Mesenchymal stem cell (in vitro differentiated cells and primary cell): Measurements from ENCODE around the gene CPZ.

ENCODE experiments used
- DNase-seq: peaks from one replicate; pipeline ENCODE4 v3.0.0-alpha.2; 2013
- H2AFZ ChIP-seq: one replicate; pipeline ENCODE4 v1.6.1; 2013; ENCODE audit warnings: low read depth, mild to moderate bottlenecking, control low read depth, inconsistent platforms, low read length, moderate library complexity
- H2AK5ac ChIP-seq: 2 replicates; pipeline ENCODE4 v1.6.1; 2013; ENCODE audit warnings: low read length, moderate library complexity, mild to moderate bottlenecking, inconsistent platforms; ENCODE audit not compliant: severe bottlenecking
- H2BK120ac ChIP-seq: one replicate; pipeline ENCODE4 v1.6.1; 2013; ENCODE audit warnings: low read depth, mild to moderate bottlenecking, inconsistent platforms, low read length, moderate library complexity
- H2BK12ac ChIP-seq, 2 experiments: one replicate each; pipeline ENCODE4 v1.6.1; 2013; ENCODE audit warnings: inconsistent platforms in 2 of 2, low read length in 2 of 2, mild to moderate bottlenecking in 2 of 2, moderate library complexity in 2 of 2, control low read depth in 1 of 2
- H2BK15ac ChIP-seq: one replicate; pipeline ENCODE4 v1.6.1; 2013; ENCODE audit warnings: mild to moderate bottlenecking, low read depth, inconsistent platforms; ENCODE audit not compliant: poor library complexity, severe bottlenecking
- H2BK5ac ChIP-seq: 2 replicates; pipeline ENCODE4 v1.6.1; 2013; ENCODE audit warnings: low read depth, mild to moderate bottlenecking, low read length, control low read depth, inconsistent platforms; ENCODE audit not compliant: poor library complexity, severe bottlenecking
- H3K14ac ChIP-seq, 2 experiments: one replicate each; pipeline ENCODE4 v1.6.1; 2013; ENCODE audit warnings: inconsistent platforms in 2 of 2, low read length in 2 of 2, control low read depth in 1 of 2, mild to moderate bottlenecking in 1 of 2, moderate library complexity in 1 of 2
- H3K18ac ChIP-seq, 2 experiments: one replicate each; pipeline ENCODE4 v1.6.1; 2013; ENCODE audit warnings: inconsistent platforms in 2 of 2, low read length in 2 of 2, control low read depth in 1 of 2, low read depth in 1 of 2, mild to moderate bottlenecking in 1 of 2
- H3K23ac ChIP-seq, 2 experiments: one replicate each; pipeline ENCODE4 v1.6.1; 2013; ENCODE audit warnings: inconsistent platforms in 2 of 2, low read length in 2 of 2, mild to moderate bottlenecking in 2 of 2, moderate library complexity in 2 of 2, control low read depth in 1 of 2
- H3K27ac ChIP-seq: 2 replicates; pipeline ENCODE4 v1.5.1; 2013; ENCODE audit warnings: mild to moderate bottlenecking, moderate library complexity, low read length, control low read depth, inconsistent platforms; ENCODE audit not compliant: poor library complexity, severe bottlenecking
- H3K27me3 ChIP-seq, 2 experiments: 2 replicates each; pipeline versions ENCODE4 v1.6.1 to v1.7.0; 2013; ENCODE audit warnings: low read length in 2 of 2, mild to moderate bottlenecking in 2 of 2, moderate library complexity in 2 of 2, control low read depth in 1 of 2, inconsistent platforms in 1 of 2; ENCODE audit not compliant: control insufficient read depth in 1 of 2, insufficient read depth in 1 of 2
- H3K36me3 ChIP-seq, 2 experiments: 2 replicates each; pipeline versions ENCODE4 v1.6.1 to v1.7.0; 2013; ENCODE audit warnings: low read length in 2 of 2, control low read depth in 1 of 2, inconsistent platforms in 1 of 2, low read depth in 1 of 2, mild to moderate bottlenecking in 1 of 2; ENCODE audit not compliant: insufficient read depth in 2 of 2, control insufficient read depth in 1 of 2
- H3K4ac ChIP-seq, 2 experiments: one replicate each; pipeline ENCODE4 v1.6.1; 2013; ENCODE audit warnings: inconsistent platforms in 2 of 2, low read length in 2 of 2, mild to moderate bottlenecking in 2 of 2, moderate library complexity in 2 of 2, control low read depth in 1 of 2, low read depth in 1 of 2
- H3K4me1 ChIP-seq: 2 replicates; pipeline ENCODE4 v1.6.1; 2013; ENCODE audit warnings: low read depth, low read length, control low read depth; ENCODE audit not compliant: control insufficient read depth, insufficient read depth
- H3K4me2 ChIP-seq: 2 replicates; pipeline ENCODE4 v1.6.1; 2013; ENCODE audit warnings: low read length, mild to moderate bottlenecking, inconsistent platforms; ENCODE audit not compliant: poor library complexity, severe bottlenecking
- H3K4me3 ChIP-seq, 2 experiments: 2 replicates each; pipeline versions ENCODE4 v1.5.1 to v1.7.0; 2013; ENCODE audit warnings: low read length in 2 of 2, mild to moderate bottlenecking in 2 of 2, control low read depth in 1 of 2, low read depth in 1 of 2; ENCODE audit not compliant: insufficient read depth in 1 of 2
- H3K79me1 ChIP-seq: replicated peaks from 2 replicates; pipeline ENCODE4 v1.6.1; 2013; ENCODE audit warnings: mild to moderate bottlenecking, control low read depth, low read length, inconsistent platforms; ENCODE audit not compliant: poor library complexity, severe bottlenecking
- H3K9ac ChIP-seq: 2 replicates; pipeline ENCODE4 v1.7.0; 2013; ENCODE audit warnings: mild to moderate bottlenecking, low read length, moderate library complexity
- H3K9me3 ChIP-seq: 2 replicates; pipeline ENCODE4 v1.7.0; 2013; ENCODE audit warnings: mild to moderate bottlenecking, low read length; ENCODE audit not compliant: control insufficient read depth
- H4K8ac ChIP-seq: one replicate; pipeline ENCODE4 v1.6.1; 2013; ENCODE audit warnings: inconsistent platforms, mild to moderate bottlenecking, low read length, moderate library complexity
- H4K91ac ChIP-seq: one replicate; pipeline ENCODE4 v1.6.1; 2013; ENCODE audit warnings: mild to moderate bottlenecking, low read length, inconsistent platforms
- WGBS: methylation state at CpG from one replicate; pipeline ENCODE4 v1.1.7; 2013; ENCODE audit warnings: mixed read lengths; 5-methylcytosine and 5-hydroxymethylcytosine counted together

Gene CPZ

GRCh38 chr4:8648296-8648695, 55.7 kb downstream of the CPZ start:
- DNase-seq = no peak
- Histone ChIP-seq H3K9me3 (no peaks in the 10 kb centered on the region), H3K4me3 (no peak overlapping the region), H4K8ac (no peak overlapping the region), H3K4me1 (no peaks in the 10 kb centered on the region), H2BK5ac (no peak overlapping the region), H3K18ac (no peak overlapping the region), H2BK15ac (no peak overlapping the region), H3K79me1 (no peaks in the 10 kb centered on the region), H3K9ac (no peak overlapping the region), H3K4ac (no peak overlapping the region), H3K14ac (no peak overlapping the region), H3K4me2 (no peak overlapping the region), H3K27me3 (peaks cover 0 to 74% of the 10 kb centered on the region in 2 experiments), H3K36me3 (no peaks in the 10 kb centered on the region), H2AFZ (no peak overlapping the region), H3K27ac (no peak overlapping the region), H2BK12ac (no peak overlapping the region), H4K91ac (no peak overlapping the region), H3K23ac (no peak overlapping the region), H2BK120ac (no peak overlapping the region), H2AK5ac (no peak overlapping the region)
- 80% methylated on average over 6 of the region's 6 CpGs for WGBS

DNA sequence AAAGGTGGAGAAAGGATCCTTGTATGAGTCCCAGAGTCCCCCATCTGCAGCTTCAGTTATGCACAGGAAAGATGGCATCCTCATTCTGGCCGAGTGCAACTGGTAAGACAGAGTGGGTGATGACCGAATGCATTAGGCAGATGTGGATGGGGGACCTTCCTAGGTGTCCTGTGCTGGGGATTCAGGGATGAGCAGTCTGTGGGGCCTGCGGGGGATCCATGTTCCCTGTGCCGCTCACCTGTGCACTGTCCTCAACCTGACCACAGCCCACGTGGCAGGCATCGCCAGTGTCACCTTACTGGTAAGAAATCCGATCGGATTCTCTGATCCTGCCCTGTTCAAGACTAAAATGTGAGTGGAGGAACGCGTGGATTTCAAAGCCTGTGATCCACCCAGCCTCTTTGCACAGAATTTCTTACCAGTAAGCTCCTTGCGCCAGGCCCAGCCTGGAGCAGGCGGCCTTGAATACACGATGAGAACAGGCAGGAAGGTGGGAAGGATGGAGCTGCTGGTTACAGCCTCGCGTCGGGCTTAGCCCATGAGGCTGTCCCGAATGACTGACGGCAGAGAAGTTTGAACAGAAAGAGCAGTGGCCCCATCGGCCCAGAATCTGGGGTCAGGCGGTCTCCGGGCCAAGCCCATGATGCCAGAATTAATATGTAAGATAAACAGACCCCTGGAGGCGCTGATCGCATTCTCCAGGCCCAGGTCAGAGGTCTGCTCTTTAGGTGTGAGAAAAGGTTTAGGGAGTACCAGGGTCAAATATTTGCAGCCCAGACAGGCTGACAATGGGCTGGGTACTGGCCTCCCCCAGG, 56.5 kb downstream of the CPZ start:
- DNase-seq = no peak
- H2AFZ ChIP-seq = no peak overlapping the region
- no peak overlapping the region for H3K4me2 ChIP-seq
- H2AK5ac ChIP-seq = no peak overlapping the region
- no peak overlapping the region for H3K4me3 ChIP-seq
- H3K14ac ChIP-seq = no peak overlapping the region
- WGBS = 89% methylated on average over 23 of the region's 23 CpGs
- no peak overlapping the region for H2BK15ac ChIP-seq
- H3K9me3 ChIP-seq = no peaks in the 10 kb centered on the region
- H3K9ac ChIP-seq = no peak overlapping the region
- H3K4ac ChIP-seq = no peak overlapping the region
- H3K27ac ChIP-seq = no peak overlapping the region
- no peak overlapping the region for H4K91ac ChIP-seq
- H2BK120ac ChIP-seq = no peak overlapping the region
- no peaks in the 10 kb centered on the region for H3K79me1 ChIP-seq
- H2BK5ac ChIP-seq = no peak overlapping the region
- H3K23ac ChIP-seq = no peak overlapping the region
- no peak overlapping the region for H2BK12ac ChIP-seq
- no peaks in the 10 kb centered on the region for H3K4me1 ChIP-seq
- peaks cover 0 to 71% of the 10 kb centered on the region in 2 experiments for H3K27me3 ChIP-seq
- H4K8ac ChIP-seq = no peak overlapping the region
- H3K36me3 ChIP-seq = no peaks in the 10 kb centered on the region
- no peak overlapping the region for H3K18ac ChIP-seq

DNA sequence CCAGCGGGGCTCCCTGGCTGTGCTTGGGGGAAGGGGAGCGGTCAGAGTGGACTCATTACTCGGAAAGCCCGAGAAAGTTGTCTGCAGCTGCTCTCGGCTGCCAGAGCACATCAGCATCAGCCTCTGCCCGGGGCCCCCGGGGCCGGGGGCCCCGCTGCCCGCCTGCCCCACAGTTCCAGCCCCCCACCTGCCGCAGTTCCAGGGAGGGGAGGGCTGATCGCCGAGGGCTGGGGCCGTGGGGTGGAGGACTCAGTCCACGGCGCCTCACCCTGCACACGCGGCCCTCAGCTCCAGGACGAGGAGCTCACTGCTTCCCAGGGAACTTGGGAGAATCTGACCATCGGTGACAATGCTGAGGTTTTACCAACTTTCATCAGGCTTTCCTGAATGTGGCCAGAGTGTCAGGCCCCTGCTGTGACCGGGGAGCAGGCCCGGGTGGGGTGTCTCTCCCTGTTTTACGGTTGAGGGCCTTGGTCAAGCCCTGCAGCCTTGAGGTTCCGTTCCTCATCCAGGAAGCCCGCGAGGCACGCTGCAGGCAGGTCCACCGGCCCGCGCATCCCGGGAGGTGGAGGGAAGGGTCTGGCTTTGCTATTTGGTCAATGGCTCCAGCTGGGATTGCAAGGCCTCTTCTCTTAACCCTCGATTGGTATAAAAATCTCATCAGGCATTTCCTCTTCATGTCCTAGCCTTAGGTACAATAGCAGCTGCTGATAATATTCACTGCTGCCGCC, 57.2 kb downstream of the CPZ start:
- no peak overlapping the region for H2AK5ac ChIP-seq
- no peak overlapping the region for H2AFZ ChIP-seq
- H3K18ac ChIP-seq = no peak overlapping the region
- no peaks in the 10 kb centered on the region for H3K79me1 ChIP-seq
- H3K4me3 ChIP-seq = no peak overlapping the region
- no peaks in the 10 kb centered on the region for H3K9me3 ChIP-seq
- H4K8ac ChIP-seq = no peak overlapping the region
- no peak overlapping the region for H2BK12ac ChIP-seq
- H2BK120ac ChIP-seq = no peak overlapping the region
- no peak overlapping the region for H2BK5ac ChIP-seq
- H3K27me3 ChIP-seq = peaks cover 0 to 71% of the 10 kb centered on the region in 2 experiments
- no peak overlapping the region for H2BK15ac ChIP-seq
- H3K36me3 ChIP-seq = no peaks in the 10 kb centered on the region
- no peaks in the 10 kb centered on the region for H3K4me1 ChIP-seq
- H3K23ac ChIP-seq = no peak overlapping the region
- WGBS = 78% methylated on average over 32 of the region's 33 CpGs
- H3K4me2 ChIP-seq = no peak overlapping the region
- H3K14ac ChIP-seq = no peak overlapping the region
- no peak overlapping the region for H3K27ac ChIP-seq
- no peak for DNase-seq
- H3K9ac ChIP-seq = no peak overlapping the region
- no peak overlapping the region for H3K4ac ChIP-seq
- no peak overlapping the region for H4K91ac ChIP-seq

DNA sequence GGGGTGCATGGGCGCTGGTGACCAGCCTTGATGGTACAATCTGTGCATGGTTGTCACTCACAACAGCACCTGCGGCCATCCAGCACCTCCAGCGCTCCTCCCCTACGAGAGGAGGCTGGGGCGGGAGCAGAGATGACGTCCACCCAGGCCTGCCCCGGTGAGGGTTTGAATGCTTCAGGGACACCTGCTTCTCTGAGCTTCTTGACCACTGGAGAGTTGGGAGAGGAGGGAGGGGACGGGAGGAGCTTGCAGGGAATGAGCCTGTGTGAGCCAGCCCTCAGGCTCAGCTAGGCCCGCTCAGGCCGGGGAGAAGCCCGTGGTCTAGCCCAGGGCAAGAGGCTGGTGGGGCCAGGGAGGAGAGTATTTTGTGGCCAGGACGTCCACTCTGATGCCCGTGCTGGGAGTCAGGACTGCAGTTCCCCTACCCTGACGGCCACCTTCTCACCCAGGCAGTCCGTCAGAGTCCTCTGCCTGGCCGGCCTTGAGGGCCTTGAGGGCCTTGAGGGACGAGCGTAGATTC, 59.2 kb downstream of the CPZ start:
- H3K14ac ChIP-seq = no peak overlapping the region
- no peak overlapping the region for H2BK5ac ChIP-seq
- no peaks in the 10 kb centered on the region for H3K36me3 ChIP-seq
- DNase-seq = no peak
- H3K4me2 ChIP-seq = no peak overlapping the region
- H4K8ac ChIP-seq = no peak overlapping the region
- no peak overlapping the region for H2BK15ac ChIP-seq
- no peaks in the 10 kb centered on the region for H3K4me1 ChIP-seq
- H4K91ac ChIP-seq = no peak overlapping the region
- H2AK5ac ChIP-seq = no peak overlapping the region
- H3K27me3 ChIP-seq = peaks cover 0 to 60% of the 10 kb centered on the region in 2 experiments
- 79% methylated on average over 18 of the region's 18 CpGs for WGBS
- no peaks in the 10 kb centered on the region for H3K9me3 ChIP-seq
- H2AFZ ChIP-seq = no peak overlapping the region
- H3K9ac ChIP-seq = no peak overlapping the region
- no peak overlapping the region for H3K18ac ChIP-seq
- H3K23ac ChIP-seq = no peak overlapping the region
- no peak overlapping the region for H2BK12ac ChIP-seq
- H2BK120ac ChIP-seq = no peak overlapping the region
- H3K4me3 ChIP-seq = no peak overlapping the region
- H3K79me1 ChIP-seq = no peaks in the 10 kb centered on the region
- no peak overlapping the region for H3K4ac ChIP-seq
- H3K27ac ChIP-seq = no peak overlapping the region
